MCF 10A (cell line): Measurements from ENCODE around the gene ACVR1C. TPM values are rescaled to one million over a fixed set of nuclear protein-coding genes. Genes with fewer than 3 reads are reported as not detected.

Source experiments
- BruUV-seq: library from RNA; stranded (reverse); fragments of 400-500 nt; replicated peaks from 2 replicates; lab custom pipeline; 2021; lab: Mats Ljungman, UMichigan
- CTCF ChIA-PET: fragments of 300-600 bp; sonication (Branson Sonifier 250); formaldehyde crosslinking; extraction: SDS; loops from one replicate; lab custom pipeline; 2021; ENCODE audit warnings: antibody characterized with exemption, inconsistent platforms; lab: Yijun Ruan, JAX
- POLR2A ChIA-PET: fragments of 300-600, 350-650 bp; sonication (Branson Sonifier 250); formaldehyde crosslinking; extraction: SDS; loops from one replicate; lab custom pipeline; 2020; ENCODE audit warnings: antibody characterized with exemption, inconsistent platforms; lab: Yijun Ruan, JAX
- DNase-seq: peaks from one replicate; pipeline ENCODE4 v3.0.0-alpha.2; 2018; ENCODE audit not compliant: unreplicated experiment
- H3K27ac Mint-ChIP-seq: one replicate; pipeline ENCODE4 v1.8.0; 2022; ENCODE audit warnings: mild to moderate bottlenecking, low read depth, mixed read lengths; ENCODE audit not compliant: unreplicated experiment
- H3K27me3 Mint-ChIP-seq: one replicate; pipeline ENCODE4 v1.8.0; 2022; ENCODE audit warnings: mixed read lengths; ENCODE audit not compliant: insufficient read depth, unreplicated experiment
- H3K36me3 Mint-ChIP-seq: one replicate; pipeline ENCODE4 v1.8.0; 2022; ENCODE audit warnings: mild to moderate bottlenecking, moderate library complexity, mixed read lengths; ENCODE audit not compliant: insufficient read depth, unreplicated experiment
- H3K4me1 Mint-ChIP-seq: one replicate; pipeline ENCODE4 v1.8.0; 2022; ENCODE audit warnings: mixed read lengths; ENCODE audit not compliant: insufficient read depth, unreplicated experiment
- H3K4me3 Mint-ChIP-seq: one replicate; pipeline ENCODE4 v1.8.0; 2022; ENCODE audit warnings: mild to moderate bottlenecking, moderate library complexity, mixed read lengths; ENCODE audit not compliant: unreplicated experiment
- H3K9me3 Mint-ChIP-seq: one replicate; pipeline ENCODE4 v1.8.0; 2022; ENCODE audit warnings: mixed read lengths; ENCODE audit not compliant: unreplicated experiment
- CTCF ChIP-seq: fragments of 200-600 bp; IDR thresholded peaks from one replicate; pipeline ENCODE4 v1.8.0; 2022; ENCODE audit warnings: antibody characterized with exemption, mild to moderate bottlenecking; ENCODE audit not compliant: unreplicated experiment
- intact Hi-C: fragments of 100-400 bp; cut with micrococcal nuclease; formaldehyde crosslinking; loops from 2 replicates; pipeline ENCODE4 v1.14.1; 2022
- total RNA-seq: library from RNA; stranded (reverse); gene quantifications from 2 replicates; pipeline ENCODE4 v1.2.3, GENCODE V29; 2022

Gene ACVR1C
- total RNA-seq, 1 experiment from 2014 or later: 0.12 TPM

GRCh38 chr2:157501026-157501425 lies 127.6 kb downstream of the ACVR1C start:
- ChIA-PET POLR2A (no interaction called here), CTCF (interaction anchor here (0.5 kb wide), 1 partner anchor 165 kb away, joined by 3 read pairs; no protein-coding TSS in a partner anchor)
- no TSS peak for BruUV-seq
- Mint-ChIP-seq H3K4me1 (no peaks in the 10 kb centered on the region), H3K4me3 (no peak overlapping the region), H3K27me3 (no peaks in the 10 kb centered on the region), H3K9me3 (no peaks in the 10 kb centered on the region), H3K27ac (no peak overlapping the region), H3K36me3 (no peaks in the 10 kb centered on the region)
- no peak for DNase-seq
- no peak for TF ChIP-seq CTCF
- intact Hi-C loops: no loop called here

GRCh38 chr2:157500334-157500733 lies 128.3 kb downstream of the ACVR1C start:
- ChIA-PET POLR2A (no interaction called here), CTCF (no interaction called here)
- Mint-ChIP-seq H3K36me3 (no peaks in the 10 kb centered on the region), H3K9me3 (no peaks in the 10 kb centered on the region), H3K4me1 (no peaks in the 10 kb centered on the region), H3K27ac (no peak overlapping the region), H3K4me3 (no peak overlapping the region), H3K27me3 (no peaks in the 10 kb centered on the region)
- intact Hi-C loops: no loop called here
- no peak for DNase-seq
- BruUV-seq: no TSS peak
- TF ChIP-seq CTCF: no peak

- intact Hi-C loops: loop anchor here (10.0 kb wide), 1 partner anchor 1256 kb away; no protein-coding TSS in a partner anchor
- TF ChIP-seq CTCF: no peak
- H3K4me3 Mint-ChIP-seq: no peak overlapping the region
- ChIA-PET POLR2A (no interaction called here), CTCF (interaction anchor here (0.6 to 1.8 kb wide), 2 partner anchors 171 to 1237 kb away, joined by 4 to 6 read pairs; no protein-coding TSS in a partner anchor)
- H3K27me3 Mint-ChIP-seq: no peaks in the 10 kb centered on the region
- no peak for DNase-seq
- no peaks in the 10 kb centered on the region for H3K36me3 Mint-ChIP-seq
- H3K4me1 Mint-ChIP-seq: no peaks in the 10 kb centered on the region
- no TSS peak for BruUV-seq
- no peak overlapping the region for H3K27ac Mint-ChIP-seq
- H3K9me3 Mint-ChIP-seq: no peaks in the 10 kb centered on the region
These were observed 130.2 kb downstream of the ACVR1C start for GRCh38 chr2:157498483-157498882.

GRCh38 chr2:157497638-157498314 lies 130.9 kb downstream of the ACVR1C start:
- no peak overlapping the region for H3K4me3 Mint-ChIP-seq
- H3K4me1 Mint-ChIP-seq: no peaks in the 10 kb centered on the region
- TF ChIP-seq CTCF: peak; percentile 63
- no peaks in the 10 kb centered on the region for H3K9me3 Mint-ChIP-seq
- H3K36me3 Mint-ChIP-seq: no peaks in the 10 kb centered on the region
- no peak overlapping the region for H3K27ac Mint-ChIP-seq
- no peaks in the 10 kb centered on the region for H3K27me3 Mint-ChIP-seq
- CTCF ChIA-PET: interaction anchor here (0.6 to 1.8 kb wide), 20 partner anchors 9 to 1238 kb away, joined by 3 to 8 read pairs (median 4); no protein-coding TSS in a partner anchor
- peak; percentile 54 for DNase-seq
- no TSS peak for BruUV-seq
- POLR2A ChIA-PET: interaction anchor here (0.5 kb wide), 1 partner anchor 55 kb away, joined by 3 read pairs; no protein-coding TSS in a partner anchor
- intact Hi-C loops: loop anchor here (1.0 to 10.0 kb wide), 3 partner anchors 95 to 1257 kb away; no protein-coding TSS in a partner anchor
